Activated gamma-delta T cell treated with Interleukin-2 at 50 U/mL for 16 hours (primary cell): ENCODE measurements around the gene DHX29.
"Not testable (repeated sequence)": the region's sequence is repeated elsewhere in the genome, so short reads cannot be mapped to it uniquely, and the experiment has no call there.

ENCODE experiments used
- DNase-seq: peaks from one replicate; pipeline ENCODE4 v3.0.0-alpha.2; 2020

DHX29 gene, protein sequence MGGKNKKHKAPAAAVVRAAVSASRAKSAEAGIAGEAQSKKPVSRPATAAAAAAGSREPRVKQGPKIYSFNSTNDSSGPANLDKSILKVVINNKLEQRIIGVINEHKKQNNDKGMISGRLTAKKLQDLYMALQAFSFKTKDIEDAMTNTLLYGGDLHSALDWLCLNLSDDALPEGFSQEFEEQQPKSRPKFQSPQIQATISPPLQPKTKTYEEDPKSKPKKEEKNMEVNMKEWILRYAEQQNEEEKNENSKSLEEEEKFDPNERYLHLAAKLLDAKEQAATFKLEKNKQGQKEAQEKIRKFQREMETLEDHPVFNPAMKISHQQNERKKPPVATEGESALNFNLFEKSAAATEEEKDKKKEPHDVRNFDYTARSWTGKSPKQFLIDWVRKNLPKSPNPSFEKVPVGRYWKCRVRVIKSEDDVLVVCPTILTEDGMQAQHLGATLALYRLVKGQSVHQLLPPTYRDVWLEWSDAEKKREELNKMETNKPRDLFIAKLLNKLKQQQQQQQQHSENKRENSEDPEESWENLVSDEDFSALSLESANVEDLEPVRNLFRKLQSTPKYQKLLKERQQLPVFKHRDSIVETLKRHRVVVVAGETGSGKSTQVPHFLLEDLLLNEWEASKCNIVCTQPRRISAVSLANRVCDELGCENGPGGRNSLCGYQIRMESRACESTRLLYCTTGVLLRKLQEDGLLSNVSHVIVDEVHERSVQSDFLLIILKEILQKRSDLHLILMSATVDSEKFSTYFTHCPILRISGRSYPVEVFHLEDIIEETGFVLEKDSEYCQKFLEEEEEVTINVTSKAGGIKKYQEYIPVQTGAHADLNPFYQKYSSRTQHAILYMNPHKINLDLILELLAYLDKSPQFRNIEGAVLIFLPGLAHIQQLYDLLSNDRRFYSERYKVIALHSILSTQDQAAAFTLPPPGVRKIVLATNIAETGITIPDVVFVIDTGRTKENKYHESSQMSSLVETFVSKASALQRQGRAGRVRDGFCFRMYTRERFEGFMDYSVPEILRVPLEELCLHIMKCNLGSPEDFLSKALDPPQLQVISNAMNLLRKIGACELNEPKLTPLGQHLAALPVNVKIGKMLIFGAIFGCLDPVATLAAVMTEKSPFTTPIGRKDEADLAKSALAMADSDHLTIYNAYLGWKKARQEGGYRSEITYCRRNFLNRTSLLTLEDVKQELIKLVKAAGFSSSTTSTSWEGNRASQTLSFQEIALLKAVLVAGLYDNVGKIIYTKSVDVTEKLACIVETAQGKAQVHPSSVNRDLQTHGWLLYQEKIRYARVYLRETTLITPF (N-terminal part only)

DNA sequence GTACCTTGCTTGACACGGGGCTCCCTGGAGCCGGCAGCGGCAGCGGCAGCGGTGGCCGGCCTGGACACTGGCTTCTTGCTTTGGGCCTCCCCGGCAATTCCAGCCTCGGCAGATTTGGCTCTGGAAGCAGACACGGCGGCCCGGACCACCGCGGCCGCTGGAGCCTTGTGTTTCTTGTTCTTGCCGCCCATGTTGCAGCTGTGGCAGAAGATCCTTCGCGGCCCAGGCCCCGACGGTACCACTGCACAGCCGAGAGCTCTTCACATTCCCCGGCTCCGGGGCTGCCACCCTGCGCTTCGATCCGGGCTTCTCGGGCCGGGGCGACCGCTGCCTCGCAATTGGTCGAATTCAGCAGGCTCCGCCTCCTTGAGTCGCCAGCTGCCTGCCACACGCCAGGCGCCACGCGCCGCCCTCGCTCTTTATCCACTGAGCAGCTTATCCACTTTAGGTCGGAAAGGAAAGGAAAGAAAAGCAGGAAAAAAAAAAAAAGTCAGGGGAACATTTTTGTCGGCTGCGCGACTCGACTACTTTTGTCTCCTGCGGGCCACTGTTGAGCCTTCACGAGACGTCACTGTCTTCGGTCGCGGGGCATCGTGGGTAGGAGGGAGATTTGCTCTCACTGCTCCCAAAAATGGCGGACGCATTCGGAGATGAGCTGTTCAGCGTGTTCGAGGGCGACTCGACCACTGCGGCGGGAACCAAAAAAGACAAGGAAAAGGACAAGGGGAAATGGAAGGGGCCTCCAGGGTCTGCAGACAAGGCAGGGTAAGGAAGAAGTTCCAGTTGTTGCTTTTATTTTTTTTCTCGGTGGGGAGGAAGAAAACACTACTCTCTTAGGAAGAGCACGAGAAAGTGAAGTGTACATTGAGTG is at the start of gene DHX29, which contains the start of gene MTREX:
DHX29 (minus strand) TSS at position 312 of the 871 bp plus-strand sequence; CDS start at position 191, 121 bp downstream.
MTREX (plus strand) TSS at position 607 of the 871 bp plus-strand sequence; CDS start at position 632, 25 bp downstream.
- peak; percentile 83 for DNase-seq

DNA sequence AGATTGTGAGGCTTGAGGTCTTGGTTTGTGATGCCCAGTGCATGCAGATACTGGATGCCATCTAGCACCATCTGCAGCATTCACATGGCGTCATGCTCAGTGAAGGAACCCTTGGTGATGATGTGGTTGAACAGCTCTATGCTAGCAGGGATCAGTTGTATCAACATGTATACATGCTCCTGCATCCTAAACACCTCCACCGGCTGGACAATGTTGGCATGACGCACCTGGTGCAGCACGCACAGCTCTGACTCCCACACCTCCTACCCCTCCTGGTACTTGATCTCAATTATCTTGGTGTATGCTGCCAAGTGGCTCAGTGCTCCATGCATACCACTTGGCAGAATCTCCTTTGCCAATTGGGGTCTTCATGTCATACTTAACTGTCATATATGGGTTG is 49.4 kb upstream of the DHX29 start:
- no peak for DNase-seq

DNA sequence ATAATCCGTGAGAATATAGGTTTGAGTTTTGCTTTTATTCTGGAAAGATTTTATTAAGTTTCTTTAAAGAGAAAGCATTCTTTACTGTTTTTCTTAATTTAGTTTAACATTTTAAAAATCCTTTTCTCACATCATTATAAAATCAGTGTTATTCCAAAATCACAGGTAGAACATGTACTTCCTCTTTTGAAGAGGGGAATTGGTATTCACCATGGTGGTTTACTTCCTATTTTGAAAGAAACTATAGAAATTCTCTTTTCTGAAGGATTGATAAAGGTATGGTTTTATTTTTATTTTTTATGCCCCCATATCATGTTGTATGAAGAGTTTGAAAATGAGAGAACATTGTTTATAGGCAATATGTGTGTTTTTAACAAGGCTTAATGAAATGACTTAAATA is 43.3 kb upstream of the DHX29 start:
- no peak for DNase-seq

DNA sequence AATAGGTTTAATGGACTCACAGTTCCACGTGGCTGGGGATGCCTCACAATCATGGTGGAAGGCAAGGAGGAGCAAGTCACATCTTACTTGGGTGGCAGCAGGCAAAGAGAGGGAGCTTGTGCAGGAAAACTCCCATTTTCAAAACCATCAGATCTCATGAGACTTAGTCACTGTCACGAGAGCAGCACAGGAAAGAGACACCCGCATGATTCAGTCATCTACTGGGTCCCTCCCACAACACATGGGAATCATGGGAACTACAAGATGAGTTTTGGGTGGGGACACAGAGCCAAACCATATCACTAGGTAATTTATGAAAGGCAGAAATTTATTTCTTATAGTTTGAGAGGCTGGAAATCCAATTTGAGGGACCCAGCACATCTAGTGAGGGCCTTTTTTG is 40.3 kb upstream of the DHX29 start:
- no peak for DNase-seq

DNA sequence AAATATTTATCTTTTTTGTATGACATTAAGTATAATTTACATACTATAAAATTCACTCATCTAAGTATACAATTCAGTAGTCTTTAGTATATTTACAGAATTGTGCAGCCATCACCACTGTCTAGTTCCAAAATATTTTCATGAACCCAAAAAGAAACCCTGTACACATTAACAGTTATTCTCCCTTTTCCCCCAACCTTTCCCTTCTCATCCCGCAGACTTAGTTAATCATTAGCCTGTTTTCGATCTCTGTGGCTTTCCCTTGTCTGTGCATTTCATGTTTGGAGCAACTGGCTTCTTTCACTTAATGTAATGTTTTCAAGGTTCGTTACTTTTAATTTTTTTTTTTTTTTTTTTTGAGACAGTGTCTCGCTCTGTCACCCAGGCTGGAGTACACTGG is 37.8 kb upstream of the DHX29 start:
- no peak for DNase-seq

DNA sequence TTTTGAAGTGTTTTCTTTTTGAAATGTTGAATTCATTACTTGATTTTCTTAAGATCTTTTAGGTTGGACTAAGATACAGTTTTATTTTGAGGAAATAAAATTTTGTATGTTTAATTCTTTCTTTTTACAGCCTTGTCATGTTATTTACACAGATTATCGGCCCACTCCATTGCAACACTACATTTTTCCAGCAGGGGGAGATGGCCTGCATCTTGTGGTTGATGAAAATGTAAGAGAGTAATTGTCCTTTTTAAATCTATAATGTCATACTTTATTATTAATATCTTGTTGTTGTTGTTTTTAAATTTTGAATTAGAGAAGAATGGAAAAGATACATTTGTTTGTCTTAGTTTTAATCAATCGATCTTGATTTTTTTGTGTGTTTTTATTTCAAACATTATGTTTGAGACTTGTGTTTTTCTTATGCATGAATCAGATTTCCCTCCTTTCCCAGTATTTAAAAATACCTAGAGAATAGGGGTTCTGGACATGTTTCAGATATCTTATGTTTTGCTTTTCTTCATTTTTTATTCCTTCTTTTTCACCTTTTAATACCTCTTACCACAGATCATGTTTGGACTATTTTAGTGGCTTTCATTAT is 37.0 kb upstream of the DHX29 start:
- DNase-seq = peak; percentile 58

DNA sequence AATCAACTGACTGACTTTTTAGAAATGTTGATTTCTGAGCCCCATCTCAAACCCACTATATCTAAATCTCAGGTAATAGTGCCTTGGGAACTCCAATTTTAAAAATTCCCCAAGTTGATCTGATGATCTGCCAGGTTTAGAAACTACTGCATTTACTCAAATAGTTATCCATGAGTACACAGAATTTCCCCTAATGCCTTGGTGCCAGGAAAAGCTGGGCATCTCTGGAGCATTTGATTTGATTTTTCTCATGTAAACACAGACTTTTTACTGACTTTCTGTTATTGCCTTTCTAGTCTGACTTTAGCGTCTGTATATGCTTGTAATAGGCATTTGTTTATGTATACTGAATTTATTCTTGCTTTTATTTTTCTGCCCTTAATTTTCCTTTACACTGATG is 36.1 kb upstream of the DHX29 start:
- DNase-seq = no peak

DNA sequence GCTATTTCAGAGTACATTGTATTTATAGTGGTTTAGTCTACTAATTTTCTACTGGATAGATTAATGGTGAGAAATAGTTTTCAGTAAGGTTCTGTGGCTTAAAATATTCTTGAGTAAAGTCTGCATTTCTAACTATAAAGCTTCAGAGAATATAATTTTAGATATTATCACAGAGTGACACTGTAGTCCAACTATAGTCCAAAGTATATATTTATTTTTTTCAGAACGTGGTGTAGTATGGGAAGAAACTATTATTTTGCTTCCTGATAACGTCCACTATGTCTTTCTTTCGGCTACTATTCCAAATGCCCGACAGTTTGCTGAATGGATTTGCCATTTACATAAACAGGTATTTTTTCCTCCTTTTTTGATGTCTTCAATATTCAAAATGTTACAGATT is 35.6 kb upstream of the DHX29 start:
- DNase-seq = no peak

DNA sequence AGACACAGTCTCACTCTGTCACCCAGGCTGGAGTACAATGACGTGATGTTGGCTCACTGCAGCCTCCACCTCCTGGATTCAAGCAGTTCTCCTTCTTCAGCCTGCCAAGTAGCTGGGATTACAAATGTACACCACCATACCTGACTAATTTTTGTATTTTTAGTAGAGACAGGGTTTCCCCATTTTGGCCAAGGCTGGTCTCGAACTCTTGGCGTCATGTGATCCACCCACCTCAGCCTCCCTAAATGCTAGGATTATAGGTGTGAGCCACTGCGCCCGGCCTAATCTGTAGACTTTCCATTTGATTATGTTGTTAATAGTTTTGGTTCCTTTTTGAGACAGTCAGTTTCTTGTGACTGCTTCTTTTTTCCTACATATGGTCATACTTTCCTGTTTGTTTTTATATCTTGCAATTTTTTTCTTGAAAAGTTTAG is 31.3 kb upstream of the DHX29 start:
- no peak for DNase-seq

DNA sequence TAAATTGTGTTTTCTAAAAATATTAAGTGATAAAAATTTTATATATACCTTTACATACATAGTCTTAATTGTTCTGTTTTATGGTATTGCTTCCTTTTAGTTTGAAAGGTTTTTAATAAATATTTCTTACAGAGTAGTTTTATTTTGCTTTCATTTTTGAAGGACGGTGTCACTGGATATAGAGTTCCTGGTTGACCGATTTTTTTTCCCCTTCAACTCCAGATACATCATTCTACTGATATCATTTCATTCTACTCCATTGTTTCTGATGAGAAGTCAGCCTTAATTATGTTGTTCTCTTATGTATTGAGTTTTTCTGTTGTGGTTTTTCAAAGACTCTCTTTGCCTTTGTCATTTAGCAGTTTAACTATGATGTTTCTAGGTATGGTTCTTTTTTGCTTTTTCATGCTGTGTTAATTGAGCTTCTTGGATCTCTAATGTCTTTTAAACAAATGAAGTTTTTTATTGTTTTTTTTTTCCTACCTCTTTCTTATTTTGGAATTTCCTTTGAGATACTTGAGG is 30.7 kb upstream of the DHX29 start:
- DNase-seq = no peak

DNA sequence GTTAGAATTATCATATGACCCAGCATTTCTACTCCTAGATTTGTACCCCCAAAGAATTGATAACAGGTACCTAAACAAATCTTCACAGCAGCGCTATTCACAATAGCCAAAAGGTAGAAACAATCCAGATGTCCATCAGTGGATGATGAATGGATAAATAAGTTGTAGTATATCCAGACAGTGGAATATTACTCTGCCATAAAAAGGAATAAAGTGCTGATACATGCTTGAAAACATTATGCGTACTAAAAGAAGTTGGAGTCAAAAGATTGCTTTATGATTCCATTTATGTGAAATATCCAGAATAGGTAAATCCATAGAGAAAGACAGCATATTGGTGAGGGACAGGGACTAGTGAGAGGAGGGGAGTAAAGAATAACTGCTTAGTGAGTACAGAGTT is 26.3 kb upstream of the DHX29 start:
- no peak for DNase-seq

DNA sequence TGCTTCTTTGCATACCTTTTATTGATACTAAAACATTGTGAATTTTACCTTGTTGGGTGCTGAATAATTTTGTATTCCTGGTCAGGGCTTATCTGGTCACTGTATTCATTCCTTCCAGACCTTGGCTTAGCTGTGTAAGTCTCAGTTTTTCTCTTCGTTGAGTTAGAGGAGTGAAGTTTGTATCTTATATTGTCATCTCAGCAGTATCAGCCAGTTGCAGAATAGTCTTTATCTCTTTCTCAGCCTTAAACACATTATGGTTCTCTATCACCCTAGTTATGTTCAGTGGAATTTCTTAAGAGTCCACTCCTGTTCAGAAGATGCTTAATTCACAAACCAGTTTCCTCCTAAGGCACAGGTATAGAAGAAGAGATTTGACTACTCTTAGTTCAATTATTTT is 25.5 kb upstream of the DHX29 start:
- no peak for DNase-seq

DNA sequence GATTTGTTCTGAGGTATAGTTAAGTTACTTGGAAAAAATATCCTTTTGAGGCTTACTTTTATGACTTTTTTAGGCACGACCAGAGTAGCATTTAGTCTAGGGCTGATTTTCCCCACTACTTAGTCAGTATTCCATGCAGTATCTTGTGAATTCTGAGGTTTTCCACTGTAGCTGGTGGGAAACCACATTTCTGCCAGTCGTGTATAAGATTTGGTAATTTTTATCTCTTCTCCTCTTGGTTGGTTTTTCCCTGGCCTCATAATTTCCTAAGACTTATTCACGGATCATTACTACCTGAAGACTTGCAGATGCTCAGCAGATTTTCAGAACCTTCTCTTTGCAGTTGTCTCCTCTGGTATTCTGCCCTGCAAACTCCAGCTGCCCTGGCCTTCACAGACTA is 23.8 kb upstream of the DHX29 start:
- no peak for DNase-seq

DNA sequence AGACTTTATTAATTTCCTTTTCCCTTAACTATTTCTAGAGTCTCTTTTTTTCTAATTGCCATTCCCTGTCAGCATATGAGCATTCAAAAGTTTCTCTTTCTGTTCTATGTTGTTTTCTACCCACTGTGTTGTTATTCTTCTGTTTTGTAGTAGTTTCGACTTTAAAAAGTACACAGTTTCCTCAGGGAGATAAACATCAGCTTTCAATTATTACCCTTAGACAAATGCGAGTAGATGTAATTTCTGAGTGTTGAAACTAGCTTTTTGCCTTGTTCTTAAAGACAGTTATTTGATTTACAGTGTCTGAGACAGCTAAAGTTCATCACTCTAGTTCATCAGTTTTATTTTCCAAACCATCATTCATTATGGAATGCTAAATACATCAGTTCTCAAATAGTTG is 19.8 kb upstream of the DHX29 start:
- DNase-seq = no peak

DNA sequence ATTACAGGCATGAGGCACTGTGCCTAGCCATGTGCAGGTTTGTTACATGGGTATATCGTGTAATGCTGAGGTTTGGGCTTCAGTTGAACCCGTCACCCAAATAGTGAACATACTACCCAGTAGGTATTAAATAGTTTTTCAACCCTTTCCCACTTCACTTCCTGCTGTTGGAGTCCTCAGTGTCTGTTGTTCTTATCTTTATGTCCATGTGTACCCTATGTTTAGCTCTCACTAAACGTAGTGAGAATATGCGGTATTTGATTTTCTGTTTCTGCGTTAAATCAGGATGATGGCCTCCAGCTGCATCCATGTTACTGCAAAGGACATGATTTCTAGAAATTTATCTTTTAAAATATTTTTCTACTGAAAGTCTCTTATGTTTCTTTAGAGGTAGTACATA is 18.1 kb upstream of the DHX29 start:
- no peak for DNase-seq

DNA sequence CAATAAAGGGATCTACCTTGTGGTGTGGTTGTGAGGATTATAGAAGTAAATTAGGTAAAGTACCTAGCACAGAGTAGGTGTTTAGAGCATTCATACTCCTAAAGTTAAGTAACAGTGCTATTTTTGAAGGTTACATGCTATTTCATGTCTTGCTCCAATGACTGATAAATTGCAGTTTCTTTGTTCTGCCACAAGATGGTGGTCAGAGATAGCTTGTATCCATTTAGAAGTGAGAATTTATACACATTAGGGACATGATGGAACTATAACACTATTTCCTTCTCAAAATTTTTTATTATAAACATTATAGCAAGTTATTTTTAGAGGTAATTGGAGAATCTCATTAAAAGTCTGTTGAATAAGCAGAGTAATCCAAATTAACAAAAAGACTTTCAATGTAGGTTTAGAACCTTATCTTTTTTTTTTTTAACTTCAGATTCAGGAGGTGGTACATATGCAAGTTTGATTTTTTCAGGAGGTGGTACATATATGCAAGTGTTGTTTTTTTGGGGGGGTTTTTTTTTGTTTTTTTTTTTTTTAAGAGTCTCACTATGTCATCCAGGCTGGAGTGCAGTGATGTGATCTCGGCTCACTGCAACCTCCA is 17.4 kb upstream of the DHX29 start:
- no peak for DNase-seq

DNA sequence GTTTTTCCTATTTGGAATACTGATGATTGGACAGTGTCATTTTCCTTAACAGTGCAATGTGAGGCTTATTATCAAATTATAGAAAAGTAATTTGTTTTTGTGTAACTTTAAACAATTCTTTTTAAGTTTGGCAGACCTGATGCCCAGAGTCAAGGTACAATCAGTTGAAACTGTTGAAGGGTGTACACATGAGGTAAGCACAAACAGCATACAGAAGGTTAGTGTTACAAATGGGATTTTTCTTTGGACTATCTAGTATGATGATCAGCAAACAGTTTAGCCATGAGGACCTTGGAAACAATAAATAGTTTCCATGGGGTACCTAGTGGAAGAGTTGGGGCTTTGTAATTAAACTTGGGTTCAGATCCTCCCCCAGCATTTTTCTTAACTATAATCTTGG is 16.5 kb upstream of the DHX29 start:
- DNase-seq = no peak

DNA sequence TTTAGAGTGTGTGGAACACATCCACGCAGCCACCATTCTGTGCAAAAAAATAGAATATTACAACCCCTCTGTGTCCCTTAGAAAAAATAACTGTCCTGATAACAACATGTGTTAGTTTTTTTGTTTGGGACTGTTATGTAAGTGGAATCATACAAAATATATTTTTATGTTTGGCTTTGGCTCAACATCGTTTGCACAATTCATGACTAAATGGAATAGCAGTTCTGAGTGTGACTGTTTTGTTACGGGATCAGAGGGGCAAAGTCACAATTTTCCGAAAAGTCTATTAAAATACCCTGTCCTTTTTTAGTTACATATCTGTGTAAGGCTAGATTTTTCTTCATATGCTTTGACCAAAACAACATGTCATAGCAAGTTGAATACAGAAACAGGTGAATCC is 13.1 kb upstream of the DHX29 start:
- DNase-seq = no peak

DNA sequence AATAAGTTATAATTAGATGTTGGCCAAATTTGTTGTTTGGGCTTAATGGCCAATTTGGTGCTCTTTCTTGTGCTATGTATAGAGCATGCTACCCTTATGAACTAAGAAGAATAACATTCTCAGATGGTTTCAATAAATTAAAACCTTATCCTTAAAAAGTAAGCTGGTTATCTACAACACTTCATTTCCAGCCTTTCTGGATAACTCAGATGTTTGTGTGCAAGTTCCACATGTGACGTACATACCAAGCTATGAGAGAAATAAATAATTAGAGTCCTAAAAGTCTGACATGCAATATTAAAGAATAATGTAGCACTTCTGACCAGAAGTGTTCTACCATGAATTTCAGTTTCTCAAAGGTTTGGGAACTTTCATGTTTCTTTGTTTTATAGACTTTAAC is 12.0 kb upstream of the DHX29 start:
- no peak for DNase-seq

DNA sequence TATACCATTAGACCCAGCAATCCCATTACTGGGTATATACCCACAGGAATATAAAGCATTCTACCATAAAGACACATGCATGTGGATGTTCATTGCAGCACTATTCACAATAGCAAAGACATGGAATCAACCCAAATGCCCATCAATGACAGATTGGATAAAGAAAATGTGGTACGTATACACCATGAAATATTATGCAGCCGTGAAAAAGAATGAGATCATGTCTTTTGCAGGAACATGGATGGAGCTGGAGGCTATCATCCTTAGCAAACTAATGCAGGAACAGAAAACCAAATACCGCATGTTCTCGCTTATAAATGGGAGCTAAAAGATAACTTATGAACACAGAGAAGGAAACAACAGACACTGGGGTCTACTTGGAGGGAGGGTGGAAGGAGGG is 10.7 kb upstream of the DHX29 start:
- DNase-seq = not testable (repeated sequence)

DNA sequence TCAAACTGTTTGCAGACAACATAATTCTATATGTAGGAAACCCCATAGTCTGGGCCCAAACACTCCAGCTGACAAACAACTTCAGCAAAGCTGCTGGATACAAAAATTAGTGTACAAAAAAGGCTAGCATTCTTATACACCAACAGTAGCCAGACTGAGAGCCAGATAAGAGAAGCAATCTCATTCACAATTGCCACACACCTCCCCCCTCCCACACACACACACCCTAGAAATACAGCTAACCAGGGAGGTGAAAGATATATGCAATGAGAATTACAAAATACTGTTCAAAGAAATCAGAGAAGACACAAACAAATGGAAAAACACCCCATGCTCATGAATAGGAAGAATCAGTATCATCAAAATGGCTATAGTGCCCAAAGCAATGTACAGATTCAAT is 9.3 kb upstream of the DHX29 start:
- DNase-seq = no peak
